Coronary artery (tissue), 2 donors: ENCODE data around the gene DTNB.

Experiments used
- DNase-seq: peaks from one replicate; pipeline ENCODE4 v3.0.0-alpha.2; 2017; ENCODE audit warnings: low spot score
- H3K27ac ChIP-seq, 2 donors: fragments of 200-600 bp; sonication (generic); one replicate each; pipeline ENCODE4 v1.5.1; 2016 to 2019
- H3K4me3 ChIP-seq: fragments of 200-600 bp; sonication (generic); 2 replicates; pipeline ENCODE4 v1.5.1; 2016; ENCODE audit warnings: mild to moderate bottlenecking, moderate library complexity
- CTCF ChIP-seq: fragments of 200-600 bp; sonication (generic); IDR thresholded peaks from one replicate; pipeline ENCODE4 v1.5.1; 2019; ENCODE audit warnings: antibody characterized with exemption

The DTNB gene

DNA sequence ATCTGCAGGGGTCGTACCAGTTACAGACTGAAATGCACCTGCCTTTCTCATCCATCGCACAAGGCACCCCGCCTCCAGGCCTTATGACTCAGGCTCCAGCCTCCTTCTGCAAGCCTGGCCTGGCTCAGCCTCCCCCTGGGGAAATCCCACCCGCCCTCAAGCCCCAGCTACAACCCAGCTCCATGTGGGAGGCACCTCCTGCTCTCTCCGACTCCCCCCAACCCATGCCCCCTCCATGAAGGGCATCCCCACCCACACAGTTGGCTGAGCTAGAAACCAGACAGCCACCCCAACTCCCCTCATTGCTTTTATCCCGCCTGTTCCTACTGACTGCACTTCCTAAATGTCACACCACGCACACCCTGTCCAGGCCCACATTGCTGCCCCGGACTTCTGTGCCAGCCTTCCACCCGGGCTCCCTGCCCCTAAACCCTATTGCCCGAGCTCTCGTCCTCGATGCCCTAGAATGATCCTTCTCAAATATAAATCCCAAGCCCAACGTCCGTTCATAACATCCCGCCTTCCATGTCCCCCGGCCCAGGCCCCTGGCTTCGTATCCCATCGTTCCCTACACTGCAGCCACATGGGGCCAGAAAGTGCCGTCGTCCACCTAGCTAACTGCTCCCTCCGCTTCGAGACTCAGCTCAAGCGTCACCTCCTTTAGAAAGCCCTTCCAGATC, 341.6 kb downstream of the DTNB start:
- Histone ChIP-seq H3K4me3 (no peak overlapping the region), H3K27ac (no peak overlapping the region)
- TF ChIP-seq CTCF: no peak
- DNase-seq: no peak

DNA sequence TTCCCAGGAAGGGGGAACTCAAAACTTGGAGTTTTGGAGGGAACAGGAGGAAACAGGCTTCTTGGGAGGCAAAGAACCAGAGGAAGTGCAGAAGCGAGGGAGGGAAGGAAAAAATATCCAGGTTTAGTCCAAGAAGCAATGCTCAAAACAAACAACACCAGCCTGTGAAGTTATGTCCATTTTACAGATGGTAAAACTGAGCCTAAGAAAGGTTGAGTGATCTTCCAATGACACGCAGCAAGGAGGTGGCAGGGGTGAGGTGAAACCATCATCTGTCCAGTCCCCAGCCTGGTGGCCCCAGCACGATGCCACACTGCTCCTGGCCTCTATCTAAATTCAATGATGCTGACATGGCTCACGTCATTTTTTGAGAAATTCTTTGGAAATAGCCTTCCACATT, 342.4 kb downstream of the DTNB start:
- H3K27ac ChIP-seq: no peak overlapping the region
- no peak overlapping the region for H3K4me3 ChIP-seq
- TF ChIP-seq CTCF: no peak
- DNase-seq: no peak

- DNase-seq: peak; percentile 66
- Histone ChIP-seq H3K4me3 (no peak overlapping the region), H3K27ac (no peak overlapping the region)
- TF ChIP-seq CTCF: no peak
These were observed 343.1 kb downstream of the DTNB start for GRCh38 chr2:25330273-25330672.

- TF ChIP-seq CTCF: no peak
- H3K4me3 ChIP-seq: no peak overlapping the region
- H3K27ac ChIP-seq: peak overlapping the region; percentile 35 to 41
- DNase-seq: no peak
These were observed 345.0 kb downstream of the DTNB start for GRCh38 chr2:25328152-25329085.
